BJ (cell line): Measurements from ENCODE around the gene TMEM91. TPM values are rescaled to one million over a fixed set of nuclear protein-coding genes. Genes with fewer than 3 reads are reported as not detected.

ENCODE experiments used
- CTCF ChIA-PET: fragments of 350-600 bp; formaldehyde crosslinking; extraction: SDS; loops from one replicate; lab custom pipeline; 2021; ENCODE audit warnings: antibody characterized with exemption, inconsistent platforms; lab: Yijun Ruan, JAX
- POLR2A ChIA-PET: fragments of 300-600 bp; sonication (Branson Sonifier 250); formaldehyde crosslinking; extraction: SDS; loops from one replicate; lab custom pipeline; 2021; ENCODE audit warnings: antibody characterized with exemption; lab: Charles Lee
- DNase-seq: peaks from one replicate; pipeline ENCODE4 v3.0.0-alpha.2; 2011; ENCODE audit warnings: low read depth
- H3K27me3 ChIP-seq: 2 replicates; pipeline ENCODE4 v1.6.0; 2011; ENCODE audit warnings: low read length; ENCODE audit not compliant: control insufficient read depth, insufficient read depth
- H3K36me3 ChIP-seq: 2 replicates; pipeline ENCODE4 v1.5.1; 2011; ENCODE audit warnings: low read length; ENCODE audit not compliant: control insufficient read depth, insufficient read depth
- H3K4me3 ChIP-seq: 2 replicates; pipeline ENCODE4 v1.5.1; 2011; ENCODE audit warnings: low read depth, mild to moderate bottlenecking, control low read depth, low read length
- polyA plus RNA-seq: library from polyadenylated mRNA; depleted of rRNA; stranded (reverse); fragments of >200 nt; gene quantifications from 2 replicates; pipeline ENCODE4 v1.2.3, GENCODE V29; 2011
- TF ChIP-seq, protein P1 (sequence below): IDR thresholded peaks from 2 replicates; pipeline ENCODE4 v1.5.1; 2011; ENCODE audit warnings: low read depth, mild to moderate bottlenecking, control low read depth, inconsistent platforms, low read length, moderate library complexity; ENCODE audit not compliant: insufficient read depth

Gene TMEM91
- polyA plus RNA-seq, 1 experiment, result 5.1 TPM

DNA sequence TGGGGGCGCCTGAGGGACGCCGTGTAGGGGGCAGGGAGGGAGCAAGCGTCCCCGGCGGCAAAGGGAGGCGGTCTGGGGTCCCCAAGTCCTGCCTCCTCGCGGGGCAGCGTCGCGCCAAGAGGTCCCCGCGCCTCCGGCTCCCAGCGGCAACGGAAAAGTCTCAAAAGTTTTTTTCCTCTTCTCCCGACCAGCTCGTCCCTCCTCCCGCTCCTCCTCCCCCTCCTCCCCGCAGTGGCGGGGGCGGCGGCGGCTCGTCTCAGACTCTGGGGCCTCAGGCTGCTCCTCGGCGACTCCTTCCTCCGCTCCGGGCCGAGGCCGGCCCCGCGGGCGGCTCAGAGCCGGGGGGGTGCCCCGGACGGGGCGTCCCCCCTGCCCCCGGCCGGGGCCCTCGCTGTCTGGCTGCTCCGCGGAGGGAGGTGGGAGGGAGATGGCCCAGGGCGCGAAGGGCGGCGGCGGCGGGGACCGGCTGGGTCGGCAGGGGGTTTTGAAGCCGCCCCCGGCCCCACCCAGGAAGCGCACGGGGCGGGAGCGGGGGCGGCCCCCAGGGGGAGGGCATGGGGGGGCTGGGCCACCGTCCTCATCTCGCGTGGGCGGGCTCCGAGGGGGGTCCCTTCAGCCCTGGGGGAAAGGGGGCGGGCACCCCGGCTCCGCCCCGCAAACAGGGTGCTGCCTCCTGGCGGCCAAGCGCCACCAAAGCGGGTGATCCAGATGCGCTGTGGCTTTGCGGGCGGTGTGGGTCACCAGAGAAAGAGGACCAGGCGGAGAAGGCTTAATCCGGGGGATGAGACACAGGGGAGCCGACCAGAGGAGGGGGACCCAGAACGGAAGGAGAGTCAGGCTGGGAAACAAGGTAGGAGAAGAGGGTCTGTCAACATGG lies 22.6 kb upstream of the TMEM91 start, which contains the start of gene TGFB1:
TSS of gene TGFB1 (minus strand) at position 457 of the 877 bp plus-strand sequence. CDS start 878 bp downstream, outside the sequence.
- CTCF ChIA-PET, result interaction anchor here (0.5 to 6.4 kb wide), 16 partner anchors 10 to 149 kb away, joined by 3 to 69 read pairs (median 7); partner anchors contain the start of genes B9D2 and CCDC97
- TF ChIP-seq, protein P1, sequence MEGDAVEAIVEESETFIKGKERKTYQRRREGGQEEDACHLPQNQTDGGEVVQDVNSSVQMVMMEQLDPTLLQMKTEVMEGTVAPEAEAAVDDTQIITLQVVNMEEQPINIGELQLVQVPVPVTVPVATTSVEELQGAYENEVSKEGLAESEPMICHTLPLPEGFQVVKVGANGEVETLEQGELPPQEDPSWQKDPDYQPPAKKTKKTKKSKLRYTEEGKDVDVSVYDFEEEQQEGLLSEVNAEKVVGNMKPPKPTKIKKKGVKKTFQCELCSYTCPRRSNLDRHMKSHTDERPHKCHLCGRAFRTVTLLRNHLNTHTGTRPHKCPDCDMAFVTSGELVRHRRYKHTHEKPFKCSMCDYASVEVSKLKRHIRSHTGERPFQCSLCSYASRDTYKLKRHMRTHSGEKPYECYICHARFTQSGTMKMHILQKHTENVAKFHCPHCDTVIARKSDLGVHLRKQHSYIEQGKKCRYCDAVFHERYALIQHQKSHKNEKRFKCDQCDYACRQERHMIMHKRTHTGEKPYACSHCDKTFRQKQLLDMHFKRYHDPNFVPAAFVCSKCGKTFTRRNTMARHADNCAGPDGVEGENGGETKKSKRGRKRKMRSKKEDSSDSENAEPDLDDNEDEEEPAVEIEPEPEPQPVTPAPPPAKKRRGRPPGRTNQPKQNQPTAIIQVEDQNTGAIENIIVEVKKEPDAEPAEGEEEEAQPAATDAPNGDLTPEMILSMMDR, result peak; percentile 96
- Histone ChIP-seq H3K4me3 (peak within 1 kb of the TSS; percentile 96), H3K27me3 (no peaks in the 10 kb centered on the region), H3K36me3 (no peaks in the 10 kb centered on the region)
- POLR2A ChIA-PET, result interaction anchor here (0.6 kb wide), 2 partner anchors 10 to 74 kb away, joined by 5 to 13 read pairs; partner anchors contain the start of genes B3GNT8 and B9D2
- DNase-seq, result peak; percentile 25

DNA sequence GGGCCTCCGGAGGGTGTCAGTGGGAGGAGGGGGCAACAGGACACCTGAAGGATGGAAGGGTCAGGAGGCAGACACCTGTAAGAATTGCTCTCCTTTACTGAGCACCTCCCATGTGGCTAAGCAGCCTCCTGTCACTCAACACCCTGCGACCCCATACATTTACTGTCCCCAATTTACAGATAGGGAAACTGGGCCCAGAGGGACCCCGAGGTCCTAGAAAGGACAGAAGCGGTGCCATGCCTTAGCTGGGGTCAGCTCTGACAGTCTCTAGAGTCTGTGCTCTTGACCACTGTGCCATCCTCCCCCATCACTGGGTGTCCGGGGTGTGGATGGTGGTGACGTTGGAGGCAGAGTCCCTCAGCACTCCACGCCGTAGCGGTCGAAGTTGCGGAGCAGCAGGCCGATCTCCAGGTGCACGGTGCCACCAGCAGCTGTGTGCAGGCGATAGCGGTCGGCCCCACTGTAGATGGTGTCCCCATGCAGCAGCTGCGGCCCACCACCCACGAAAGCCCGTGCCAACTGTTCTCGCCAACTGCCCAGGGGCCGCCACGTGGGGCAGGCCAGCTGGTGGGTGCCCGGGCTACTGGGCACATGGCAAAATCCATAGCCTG lies 21.9 kb upstream of the TMEM91 start:
- no peak for DNase-seq
- no peaks in the 10 kb centered on the region for H3K27me3 ChIP-seq
- peak overlapping the region; percentile 96 for H3K4me3 ChIP-seq
- TF ChIP-seq, protein P1, result no peak
- CTCF ChIA-PET, result interaction anchor here (0.6 to 6.4 kb wide), 6 partner anchors 9 to 150 kb away, joined by 3 to 69 read pairs (median 5); partner anchors contain the start of gene B9D2
- POLR2A ChIA-PET, result no interaction called here
- H3K36me3 ChIP-seq, result no peaks in the 10 kb centered on the region

DNA sequence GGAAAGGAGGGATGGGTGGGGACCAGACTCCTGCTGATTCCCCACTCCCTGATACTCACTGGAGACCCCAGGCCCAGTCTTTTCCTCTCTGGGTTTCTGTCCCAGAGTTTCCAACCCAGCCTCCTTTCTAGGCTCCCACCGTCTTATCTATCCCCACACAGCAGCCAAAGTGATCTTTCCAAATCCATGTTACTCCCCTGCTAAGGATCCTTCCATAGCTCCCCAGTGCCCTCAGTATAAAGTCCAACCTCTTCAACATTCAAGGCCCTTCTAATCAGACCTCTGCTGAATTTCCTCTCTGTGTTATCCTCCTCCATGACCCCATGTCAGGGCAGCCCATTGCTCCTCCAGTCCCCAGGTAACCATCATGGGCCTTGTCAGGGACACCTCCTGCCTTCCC lies 21.3 kb upstream of the TMEM91 start:
- TF ChIP-seq, protein P1, result no peak
- DNase-seq, result no peak
- POLR2A ChIA-PET, result no interaction called here
- no peaks in the 10 kb centered on the region for H3K36me3 ChIP-seq
- no peak overlapping the region for H3K4me3 ChIP-seq
- H3K27me3 ChIP-seq, result no peaks in the 10 kb centered on the region
- CTCF ChIA-PET, result interaction anchor here (0.6 to 6.4 kb wide), 7 partner anchors 8 to 151 kb away, joined by 3 to 69 read pairs (median 3); partner anchors contain the start of gene B9D2

DNA sequence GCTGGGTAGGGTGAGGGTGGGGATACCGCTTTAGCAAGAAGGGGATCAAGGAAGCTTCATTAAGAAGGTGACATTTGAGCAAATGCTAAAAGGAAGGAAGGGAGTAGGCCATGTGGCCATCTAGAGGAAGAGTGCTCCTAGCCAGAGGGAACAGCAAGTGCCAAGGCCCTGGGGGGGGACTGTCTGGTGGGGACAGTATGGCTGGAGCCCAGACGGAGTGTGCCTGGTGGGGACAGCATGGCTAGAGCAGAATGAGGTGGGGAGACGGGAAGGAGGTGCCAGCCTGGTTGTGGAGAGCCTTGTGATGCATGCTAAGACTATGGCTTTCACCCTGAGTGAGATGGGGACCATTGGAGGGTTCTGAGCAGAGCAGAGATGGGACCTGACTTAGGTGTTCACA lies 20.5 kb upstream of the TMEM91 start:
- Histone ChIP-seq H3K36me3 (no peaks in the 10 kb centered on the region), H3K27me3 (no peaks in the 10 kb centered on the region), H3K4me3 (no peak overlapping the region)
- ChIA-PET CTCF (interaction anchor here (0.6 to 6.4 kb wide), 4 partner anchors 9 to 152 kb away, joined by 3 to 69 read pairs (median 7); no protein-coding TSS in a partner anchor), POLR2A (no interaction called here)
- TF ChIP-seq, protein P1, result no peak
- no peak for DNase-seq
